Mononuclear cell (primary cell): ENCODE results near the gene RBM26. TPM values are rescaled to one million over a fixed set of nuclear protein-coding genes. Genes with fewer than 3 reads are reported as not detected.

Experiments used
- H3K27me3 ChIP-seq: 2 replicates; pipeline ENCODE4 v1.6.0; 2011; ENCODE audit warnings: low read length, control low read depth; ENCODE audit not compliant: insufficient read depth
- H3K4me1 ChIP-seq: 2 replicates; pipeline ENCODE4 v1.5.1; 2011; ENCODE audit warnings: mild to moderate bottlenecking, low read length, control low read depth; ENCODE audit not compliant: insufficient read depth
- H3K4me3 ChIP-seq: 2 replicates; pipeline ENCODE4 v1.5.1; 2011; ENCODE audit warnings: mild to moderate bottlenecking, low read length, moderate library complexity
- H3K9me3 ChIP-seq: 2 replicates; pipeline ENCODE4 v1.5.1; 2011; ENCODE audit warnings: low read depth, mild to moderate bottlenecking, control low read depth, low read length
- total RNA-seq: library from RNA; depleted of rRNA; stranded (reverse); fragments of >200 nt; gene quantifications from one replicate; pipeline ENCODE4 v1.2.3, GENCODE V29; 2012

The RBM26 gene
- total RNA-seq, 1 donor, result 92.8 TPM

GRCh38 chr13:79435561-79435990, 29.5 kb upstream of the RBM26 start:
- H3K4me3 ChIP-seq, result no peak overlapping the region
- no peaks in the 10 kb centered on the region for H3K4me1 ChIP-seq
- H3K9me3 ChIP-seq, result no peaks in the 10 kb centered on the region
- no peaks in the 10 kb centered on the region for H3K27me3 ChIP-seq

GRCh38 chr13:79434556-79434955, 28.5 kb upstream of the RBM26 start:
- Histone ChIP-seq H3K4me1 (no peaks in the 10 kb centered on the region), H3K27me3 (no peaks in the 10 kb centered on the region), H3K4me3 (no peak overlapping the region), H3K9me3 (no peaks in the 10 kb centered on the region)

GRCh38 chr13:79432992-79433391, 26.9 kb upstream of the RBM26 start:
- Histone ChIP-seq H3K9me3 (no peaks in the 10 kb centered on the region), H3K27me3 (no peaks in the 10 kb centered on the region), H3K4me1 (no peaks in the 10 kb centered on the region), H3K4me3 (no peak overlapping the region)

GRCh38 chr13:79432086-79432485, 26.0 kb upstream of the RBM26 start:
- no peaks in the 10 kb centered on the region for H3K4me1 ChIP-seq
- H3K4me3 ChIP-seq, result no peak overlapping the region
- no peaks in the 10 kb centered on the region for H3K9me3 ChIP-seq
- H3K27me3 ChIP-seq, result no peaks in the 10 kb centered on the region

GRCh38 chr13:79429309-79429708, 23.3 kb upstream of the RBM26 start:
- H3K4me3 ChIP-seq, result no peak overlapping the region
- H3K27me3 ChIP-seq, result no peaks in the 10 kb centered on the region
- no peaks in the 10 kb centered on the region for H3K9me3 ChIP-seq
- H3K4me1 ChIP-seq, result no peaks in the 10 kb centered on the region

- Histone ChIP-seq H3K4me1 (no peaks in the 10 kb centered on the region), H3K9me3 (no peaks in the 10 kb centered on the region), H3K4me3 (no peak overlapping the region), H3K27me3 (no peaks in the 10 kb centered on the region)
Measured at GRCh38 chr13:79427883-79428282, 21.8 kb upstream of the RBM26 start.

- Histone ChIP-seq H3K4me1 (no peaks in the 10 kb centered on the region), H3K9me3 (no peaks in the 10 kb centered on the region), H3K4me3 (no peak overlapping the region), H3K27me3 (no peaks in the 10 kb centered on the region)
Measured at GRCh38 chr13:79427265-79427664, 21.2 kb upstream of the RBM26 start.

GRCh38 chr13:79423801-79424642, 18.0 kb upstream of the RBM26 start:
- Histone ChIP-seq H3K9me3 (no peaks in the 10 kb centered on the region), H3K4me1 (no peaks in the 10 kb centered on the region), H3K27me3 (no peaks in the 10 kb centered on the region), H3K4me3 (no peak overlapping the region)

- no peaks in the 10 kb centered on the region for H3K4me1 ChIP-seq
- no peak overlapping the region for H3K4me3 ChIP-seq
- H3K27me3 ChIP-seq, result no peaks in the 10 kb centered on the region
- H3K9me3 ChIP-seq, result no peaks in the 10 kb centered on the region
Measured at GRCh38 chr13:79423340-79423739, 17.3 kb upstream of the RBM26 start.

GRCh38 chr13:79419365-79419764, 13.3 kb upstream of the RBM26 start:
- no peak overlapping the region for H3K4me3 ChIP-seq
- H3K9me3 ChIP-seq, result no peaks in the 10 kb centered on the region
- H3K4me1 ChIP-seq, result no peaks in the 10 kb centered on the region
- H3K27me3 ChIP-seq, result no peaks in the 10 kb centered on the region

GRCh38 chr13:79417741-79418140, 11.7 kb upstream of the RBM26 start:
- Histone ChIP-seq H3K9me3 (no peaks in the 10 kb centered on the region), H3K4me1 (no peaks in the 10 kb centered on the region), H3K27me3 (no peaks in the 10 kb centered on the region), H3K4me3 (no peak overlapping the region)

GRCh38 chr13:79413521-79413920, 7.5 kb upstream of the RBM26 start:
- Histone ChIP-seq H3K9me3 (no peaks in the 10 kb centered on the region), H3K4me3 (no peak overlapping the region), H3K27me3 (no peaks in the 10 kb centered on the region), H3K4me1 (no peaks in the 10 kb centered on the region)

GRCh38 chr13:79409828-79410227, 3.8 kb upstream of the RBM26 start:
- H3K27me3 ChIP-seq, result no peaks in the 10 kb centered on the region
- no peak overlapping the region for H3K4me3 ChIP-seq
- no peaks in the 10 kb centered on the region for H3K9me3 ChIP-seq
- peaks cover 10% of the 10 kb centered on the region for H3K4me1 ChIP-seq

- Histone ChIP-seq H3K4me3 (no peak overlapping the region), H3K4me1 (peaks cover 31% of the 10 kb centered on the region)
Measured at GRCh38 chr13:79407349-79407979, 1.4 kb upstream of the RBM26 start.

GRCh38 chr13:79406597-79406908, 498 bp upstream of the RBM26 start:
- H3K9me3 ChIP-seq, result no peaks in the 10 kb centered on the region
- peaks cover 37% of the 10 kb centered on the region for H3K4me1 ChIP-seq
- H3K27me3 ChIP-seq, result no peaks in the 10 kb centered on the region
- peak overlapping the region; percentile 90 for H3K4me3 ChIP-seq

More at GRCh38 chr13:79407349-79407979, 1.4 kb upstream of the RBM26 start:
- H3K9me3 ChIP-seq, result no peaks in the 10 kb centered on the region
- no peaks in the 10 kb centered on the region for H3K27me3 ChIP-seq

GRCh38 chr13:79405501-79405830, 589 bp downstream of the RBM26 start:
- H3K4me1 ChIP-seq, result peaks cover 39% of the 10 kb centered on the region
- H3K4me3 ChIP-seq, result peak overlapping the region; percentile 90
- no peaks in the 10 kb centered on the region for H3K27me3 ChIP-seq
- no peaks in the 10 kb centered on the region for H3K9me3 ChIP-seq
